GM11168 (cell line): ENCODE data around the gene PLCB2.

Experiments used
- in situ Hi-C: fragments of 300-500 bp; cut with MboI; formaldehyde crosslinking; loops from one replicate; pipeline ENCODE4 v1.12.0; 2022; ENCODE audit warnings: low sequenced_read_pairs; ENCODE audit not compliant: unreplicated experiment

PLCB2 gene

GRCh38 chr15:40307421-40308211 lies at the start of gene PLCB2:
TSS of gene PLCB2 (minus strand) at chr15:40307935. CDS start at chr15:40307672, 263 bp downstream.
- in situ Hi-C loops, result no loop called here

- in situ Hi-C loops, result loop anchor here (5.0 kb wide), 1 partner anchor 70 kb away; no protein-coding TSS in a partner anchor
Measured at GRCh38 chr15:40357246-40357645, 49.5 kb upstream of the PLCB2 start.

DNA sequence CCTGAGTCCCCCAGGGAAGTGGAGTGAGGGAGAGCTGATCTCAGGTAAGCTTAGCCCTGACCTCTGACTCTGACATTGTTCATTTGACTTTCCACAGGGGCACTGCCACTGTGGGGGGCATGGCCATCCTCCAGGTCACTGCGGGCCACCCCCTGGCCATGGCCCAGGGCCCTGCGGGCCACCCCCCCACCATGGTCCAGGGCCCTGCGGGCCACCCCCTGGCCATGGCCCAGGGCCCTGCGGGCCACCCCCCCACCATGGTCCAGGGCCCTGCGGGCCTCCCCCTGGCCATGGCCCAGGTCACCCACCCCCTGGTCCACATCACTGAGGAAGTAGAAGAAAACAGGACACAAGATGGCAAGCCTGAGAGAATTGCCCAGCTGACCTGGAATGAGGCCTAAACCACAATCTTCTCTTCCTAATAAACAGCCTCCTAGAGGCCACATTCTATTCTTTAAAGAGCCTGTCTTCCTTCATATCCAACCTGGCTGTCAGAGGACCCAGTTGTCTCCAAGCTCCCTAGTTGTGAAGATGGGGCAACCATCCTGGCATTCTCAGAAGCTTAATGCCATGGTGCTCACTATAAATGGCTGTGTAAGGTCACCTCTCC lies 48.3 kb upstream of the PLCB2 start:
- in situ Hi-C loops, result loop anchor here (5.0 kb wide), 1 partner anchor 71 kb away; no protein-coding TSS in a partner anchor

- in situ Hi-C loops, result loop anchor here (5.0 kb wide), 1 partner anchor 73 kb away; no protein-coding TSS in a partner anchor
Measured at GRCh38 chr15:40354408-40355171, 46.9 kb upstream of the PLCB2 start.

DNA sequence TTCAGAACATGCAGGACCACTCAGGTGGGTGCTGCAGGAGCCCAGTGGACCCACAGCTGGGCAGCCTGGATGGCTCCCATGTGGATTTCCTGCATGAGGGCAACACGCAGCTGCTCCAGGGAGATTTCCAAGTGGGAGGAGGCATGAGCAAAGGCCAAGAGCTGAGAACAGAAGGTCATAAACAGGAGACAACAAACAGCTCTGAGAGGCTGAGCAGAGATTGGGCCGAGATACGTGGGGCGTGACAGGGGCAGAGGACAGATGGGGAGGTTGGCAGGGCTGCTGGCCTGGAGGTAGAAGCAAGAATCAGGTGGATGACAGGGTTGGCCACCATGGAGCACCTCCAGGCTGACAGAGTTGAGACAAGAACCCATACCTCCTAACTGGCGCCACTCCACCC lies 46.0 kb upstream of the PLCB2 start:
- in situ Hi-C loops, result no loop called here

GRCh38 chr15:40352281-40352901 lies 44.7 kb upstream of the PLCB2 start:
- in situ Hi-C loops, result no loop called here

GRCh38 chr15:40349163-40349562 lies 41.4 kb upstream of the PLCB2 start:
- in situ Hi-C loops, result loop anchor here (25.0 kb wide), 1 partner anchor 413 kb away; the partner anchor contains the start of genes C15orf62, GCHFR and RMDN3

DNA sequence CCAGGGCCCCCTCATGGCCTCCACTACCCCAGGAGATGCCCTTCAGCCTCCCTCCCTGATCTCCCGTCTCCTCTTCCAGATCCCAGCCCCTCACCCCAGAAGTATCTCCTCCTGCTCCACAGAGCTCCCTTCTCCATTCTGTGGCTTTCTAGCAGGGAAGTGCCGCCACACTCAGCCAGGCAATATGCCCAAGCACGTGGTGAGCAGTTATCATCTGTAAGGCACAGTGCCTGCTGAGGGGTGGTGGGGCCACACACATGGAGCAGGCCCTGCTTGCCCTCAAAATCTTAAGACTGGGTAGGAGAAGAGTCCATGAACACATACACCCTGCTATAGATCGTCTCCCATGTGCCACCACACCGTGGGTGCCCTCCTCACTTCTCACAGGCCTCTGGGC lies 40.7 kb upstream of the PLCB2 start:
- in situ Hi-C loops, result loop anchor here (25.0 kb wide), 1 partner anchor 414 kb away; the partner anchor contains the start of genes C15orf62, GCHFR and RMDN3

- in situ Hi-C loops, result loop anchor here (25.0 kb wide), 1 partner anchor 414 kb away; the partner anchor contains the start of genes C15orf62, GCHFR and RMDN3
Measured at GRCh38 chr15:40347559-40348473, 40.1 kb upstream of the PLCB2 start.

DNA sequence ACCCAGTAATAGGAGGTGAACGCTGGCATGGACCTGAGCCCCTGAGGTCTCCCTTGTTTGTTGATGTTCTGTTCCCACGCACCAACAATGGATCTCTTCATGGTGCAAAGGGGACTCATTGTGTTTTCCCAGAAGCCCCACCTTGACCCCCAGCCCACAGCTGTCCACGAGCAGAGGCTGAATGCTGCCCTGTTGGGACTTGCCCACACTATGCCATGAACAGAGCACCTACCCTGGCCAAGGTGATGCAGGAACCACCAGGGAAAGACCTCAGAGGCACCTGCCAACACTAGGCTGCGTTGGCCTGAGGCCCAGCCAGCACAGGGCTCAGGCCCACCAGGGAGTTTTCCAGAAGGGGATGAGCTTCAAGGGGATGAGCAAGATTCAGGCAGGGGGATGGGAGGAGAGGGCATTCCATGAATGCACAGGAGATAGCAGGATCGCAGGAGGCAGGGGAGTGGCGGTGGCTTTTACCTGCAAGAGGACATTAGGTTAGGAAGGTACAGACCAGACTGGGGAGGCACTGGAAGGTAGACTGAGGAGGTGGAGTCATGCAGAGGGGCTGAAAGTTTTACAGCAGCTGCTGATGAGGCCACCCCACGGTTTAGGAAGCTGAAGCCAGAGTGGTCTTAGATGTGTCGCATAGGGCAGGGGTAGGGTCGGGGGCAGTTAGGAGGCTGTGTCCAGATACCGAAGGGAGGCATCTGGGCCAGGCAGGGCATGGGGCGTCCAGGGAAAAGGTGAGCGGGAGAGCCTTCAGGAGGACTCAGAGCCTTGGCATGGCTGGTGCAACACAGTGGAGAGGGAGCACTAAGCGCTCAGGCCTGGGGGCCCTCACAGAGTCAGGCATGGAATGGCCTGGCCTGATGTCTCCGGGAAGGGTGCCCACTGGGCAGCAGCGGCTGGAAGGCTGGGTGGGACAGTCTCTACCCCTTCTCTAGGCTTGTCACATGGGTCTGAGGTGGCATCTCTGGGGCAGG lies 39.1 kb upstream of the PLCB2 start:
- in situ Hi-C loops, result loop anchor here (25.0 kb wide), 1 partner anchor 415 kb away; the partner anchor contains the start of genes C15orf62, GCHFR and RMDN3

GRCh38 chr15:40345867-40346578 lies 38.3 kb upstream of the PLCB2 start:
- in situ Hi-C loops, result loop anchor here (25.0 kb wide), 1 partner anchor 416 kb away; the partner anchor contains the start of genes C15orf62, GCHFR and RMDN3

DNA sequence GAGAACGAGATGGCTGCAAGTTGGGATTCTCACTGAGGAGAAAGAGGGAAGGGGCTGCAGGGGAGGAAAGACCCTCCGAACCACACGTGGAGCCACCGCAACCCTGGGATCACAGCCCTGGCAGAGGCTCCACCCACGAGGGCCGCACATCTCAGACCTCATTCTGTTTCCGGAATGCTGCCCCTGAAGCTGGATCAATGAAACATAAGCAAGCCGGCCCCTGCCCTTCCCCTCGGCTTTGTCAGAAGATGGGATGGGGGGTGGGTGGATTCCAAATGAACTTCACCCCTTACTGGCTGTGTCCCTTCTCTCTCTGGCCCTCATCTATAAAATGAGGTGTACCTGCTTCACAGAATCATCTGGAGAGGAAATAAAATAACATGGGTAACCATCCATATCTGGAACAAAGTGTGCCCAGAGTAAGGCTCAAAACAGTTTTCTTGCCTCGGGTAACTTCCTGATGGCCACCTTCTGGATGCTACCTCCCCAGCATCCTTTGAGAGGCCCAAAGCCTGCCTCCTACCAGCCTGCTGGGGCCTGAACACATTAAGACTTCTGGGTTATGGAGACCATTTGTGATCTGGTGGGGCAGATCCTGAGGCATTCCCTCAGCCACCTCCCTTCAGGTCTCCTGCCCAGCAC lies 37.6 kb upstream of the PLCB2 start:
- in situ Hi-C loops, result loop anchor here (25.0 kb wide), 1 partner anchor 417 kb away; the partner anchor contains the start of genes C15orf62, GCHFR and RMDN3

GRCh38 chr15:40344631-40345120 lies 36.9 kb upstream of the PLCB2 start:
- in situ Hi-C loops, result loop anchor here (25.0 kb wide), 1 partner anchor 418 kb away; the partner anchor contains the start of genes C15orf62, GCHFR and RMDN3

DNA sequence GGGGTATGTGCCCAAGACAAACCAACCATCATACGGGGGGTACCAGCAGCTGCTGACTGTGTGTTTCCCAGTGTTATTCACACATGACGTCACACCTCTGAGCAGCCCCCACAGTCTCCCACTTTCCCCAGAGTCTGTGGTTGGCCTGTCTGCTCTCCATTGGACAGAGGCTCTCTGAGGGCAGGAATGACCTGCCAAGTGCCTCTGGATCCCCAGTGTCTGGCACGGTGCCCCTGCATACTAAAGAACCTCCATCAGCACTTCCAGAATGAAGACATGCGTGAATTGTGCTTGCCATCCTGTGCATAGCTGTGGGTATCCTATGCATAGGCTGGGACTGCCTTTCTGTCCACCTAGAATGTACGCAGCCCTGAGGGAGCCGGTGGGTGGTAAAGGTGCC lies 36.5 kb upstream of the PLCB2 start:
- in situ Hi-C loops, result loop anchor here (25.0 kb wide), 1 partner anchor 418 kb away; the partner anchor contains the start of genes C15orf62, GCHFR and RMDN3

- in situ Hi-C loops, result loop anchor here (25.0 kb wide), 1 partner anchor 419 kb away; the partner anchor contains the start of genes C15orf62, GCHFR and RMDN3
Measured at GRCh38 chr15:40343512-40343911, 35.8 kb upstream of the PLCB2 start.
